ENCODE measurements around the gene BIRC5.

The BIRC5 gene

DNA sequence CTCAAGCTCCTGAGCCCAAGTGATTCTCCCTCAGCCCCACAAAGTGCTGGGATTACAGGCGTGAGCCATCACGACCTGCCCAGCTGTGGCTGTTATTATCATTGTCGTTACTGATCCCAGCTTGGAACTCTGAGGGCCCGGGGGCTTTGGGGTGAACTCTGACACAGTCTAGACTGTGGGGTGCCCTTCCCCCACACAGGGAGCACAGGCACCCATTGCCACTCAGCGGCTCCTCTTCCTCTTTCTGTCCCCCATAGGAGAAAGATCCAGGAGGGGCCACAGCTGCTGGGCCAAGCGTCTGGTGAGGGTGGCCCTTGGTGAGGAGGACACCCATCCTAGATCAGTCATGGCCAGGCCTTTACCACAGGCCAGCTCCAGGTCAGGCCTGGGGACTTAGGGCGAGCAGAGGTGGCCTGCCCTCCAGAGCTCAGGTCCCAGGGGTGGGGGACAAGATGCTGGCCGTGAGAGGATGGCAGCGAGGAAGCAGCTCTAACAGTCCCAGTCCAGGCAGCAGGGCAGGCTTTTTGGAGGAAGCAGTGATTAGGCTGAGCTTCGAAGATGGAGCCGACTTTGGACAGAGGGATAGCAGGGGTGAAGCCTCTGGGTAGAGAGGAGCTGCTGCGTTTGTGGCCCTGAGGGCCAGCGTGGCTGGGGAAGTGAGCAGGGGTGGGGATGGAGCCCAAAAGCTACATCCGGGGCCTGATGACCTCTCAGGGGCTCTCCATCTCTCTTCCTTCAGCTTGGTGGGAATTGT, 42.1 kb downstream of the BIRC5 start:
- no peak for DNase-seq (ENCODE audit: low read depth, low spot score)

DNA sequence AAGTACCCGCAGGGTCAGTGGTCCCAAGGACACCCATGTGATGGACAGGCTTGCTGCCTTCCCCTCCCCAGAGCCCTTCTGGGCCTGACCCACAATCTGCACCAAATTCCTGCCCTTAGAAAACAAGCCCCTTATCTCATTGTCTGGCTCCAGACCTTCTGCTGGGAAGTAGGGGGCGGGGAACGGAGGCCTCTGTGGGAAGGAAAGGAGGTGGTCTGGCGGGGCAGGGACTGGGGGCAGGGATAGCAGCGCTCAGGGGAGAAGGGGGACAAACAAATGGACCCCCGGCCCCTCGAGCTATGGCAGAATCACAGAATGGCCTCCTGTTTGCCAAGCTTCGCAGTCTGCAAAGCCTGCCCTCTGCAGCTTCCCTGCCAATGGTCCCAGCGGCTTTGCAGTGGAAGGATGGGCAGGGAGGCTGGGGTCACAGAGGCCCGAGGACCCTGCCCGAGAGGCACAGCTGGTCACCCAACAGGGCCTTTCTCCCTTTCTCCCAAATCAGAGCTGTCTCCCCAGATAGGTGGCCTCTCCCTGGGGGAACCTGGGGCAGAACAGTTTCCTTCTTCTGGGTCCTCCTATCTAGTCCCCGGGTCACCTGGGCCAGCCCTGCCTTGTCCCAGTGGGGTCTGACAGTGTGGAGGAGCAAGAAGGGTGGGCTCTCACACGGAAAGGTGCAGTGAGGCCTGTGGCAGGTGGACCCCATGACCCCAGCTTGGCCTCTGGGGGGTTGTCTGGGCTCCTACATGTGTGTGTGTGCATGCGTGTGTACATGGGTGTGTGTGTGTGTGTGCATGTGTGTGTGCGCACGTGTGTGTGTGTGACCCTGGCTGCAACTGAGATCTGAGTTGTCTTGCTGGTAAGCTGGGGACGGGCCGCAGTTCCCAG, 42.9 kb downstream of the BIRC5 start:
- no peak for DNase-seq (ENCODE audit: low read depth, low spot score)

DNA sequence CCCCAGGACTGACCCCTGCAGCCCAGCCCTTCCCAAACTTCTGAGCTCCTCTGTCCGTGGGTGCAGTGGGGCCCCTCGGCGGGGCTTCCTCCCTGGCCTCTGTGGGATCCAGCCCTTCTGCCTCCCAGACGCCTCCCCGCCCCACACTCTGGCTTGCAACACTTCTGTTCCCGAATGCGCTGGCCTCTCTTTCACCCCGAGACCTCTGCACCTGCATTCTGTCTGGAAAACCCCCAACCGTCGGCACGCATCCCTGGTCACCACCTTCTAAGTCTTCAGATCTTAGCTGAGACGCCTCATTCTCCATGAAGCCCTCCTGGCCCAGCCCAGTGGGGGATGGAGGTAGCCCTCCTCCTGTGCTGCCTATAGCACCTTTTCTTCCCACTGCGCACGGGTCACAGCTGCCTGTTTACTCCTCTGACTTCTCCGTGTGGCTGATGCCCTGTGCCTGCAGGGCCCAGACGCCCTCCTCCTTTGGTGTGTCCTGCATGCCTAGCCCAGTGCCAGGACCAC, 43.8 kb downstream of the BIRC5 start:
- no peak for DNase-seq (ENCODE audit: low read depth, low spot score)

DNA sequence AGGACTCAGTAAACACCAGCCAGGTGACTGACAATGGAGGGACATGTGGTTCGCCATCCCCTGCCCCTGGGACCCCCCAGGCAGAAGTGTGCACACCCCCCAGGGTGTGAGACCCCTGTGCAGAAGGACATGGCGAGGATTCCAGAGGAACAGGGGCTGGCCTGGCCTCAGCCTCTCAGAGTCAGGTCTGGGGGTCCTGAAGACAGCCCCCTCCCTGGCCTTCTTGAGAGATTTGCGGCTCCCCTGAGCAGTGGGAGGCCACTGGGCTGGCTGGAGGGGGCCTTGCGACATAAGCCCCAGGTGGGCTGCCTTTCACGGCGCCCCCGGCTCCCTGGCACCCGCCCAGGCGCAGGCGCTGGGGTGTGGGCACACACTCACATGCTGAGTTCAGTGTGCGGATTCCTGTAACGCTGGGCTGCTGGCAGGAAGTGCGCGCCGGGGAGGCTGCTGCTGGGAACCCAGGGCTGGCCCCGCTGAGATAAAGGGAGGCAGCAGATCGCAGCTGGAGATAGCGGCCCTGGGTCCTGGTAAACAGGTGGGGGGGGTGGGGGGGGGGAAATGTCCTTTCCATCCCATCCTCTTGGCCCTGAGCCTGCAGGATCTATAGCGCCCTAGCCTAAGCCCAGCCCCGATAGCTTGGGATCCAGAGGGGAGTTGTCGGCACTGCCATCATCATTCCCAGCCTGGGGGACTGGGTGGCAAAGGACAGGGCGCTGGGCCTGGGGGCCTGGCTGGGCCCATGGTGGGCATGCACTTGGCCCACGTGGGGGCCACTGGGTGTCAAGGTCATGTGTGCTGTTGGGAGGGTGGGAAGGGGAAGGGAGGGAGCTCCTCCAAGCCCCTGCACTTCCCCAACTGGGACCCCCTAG, 44.5 kb downstream of the BIRC5 start:
- peak; percentile 30 for DNase-seq (ENCODE audit: low read depth, low spot score)

DNA sequence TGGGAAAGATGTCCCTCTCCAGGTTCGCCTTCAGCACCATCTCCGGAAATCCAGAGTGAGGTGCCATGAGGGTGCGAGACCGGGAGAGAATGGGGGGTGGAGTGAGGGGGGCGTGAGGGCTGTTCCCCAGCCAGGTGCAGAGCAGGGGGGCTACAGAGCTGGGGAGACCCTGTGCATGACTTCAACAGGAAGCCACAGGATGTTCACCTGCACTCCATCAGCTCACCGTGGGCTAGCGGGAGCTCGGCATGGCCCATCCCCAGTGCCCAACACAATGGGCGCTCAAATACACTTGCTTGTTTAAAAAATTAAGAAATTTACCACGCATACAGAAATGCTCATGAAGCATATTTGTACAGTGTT, 45.1 kb downstream of the BIRC5 start:
- no peak for DNase-seq (ENCODE audit: low read depth, low spot score)

DNA sequence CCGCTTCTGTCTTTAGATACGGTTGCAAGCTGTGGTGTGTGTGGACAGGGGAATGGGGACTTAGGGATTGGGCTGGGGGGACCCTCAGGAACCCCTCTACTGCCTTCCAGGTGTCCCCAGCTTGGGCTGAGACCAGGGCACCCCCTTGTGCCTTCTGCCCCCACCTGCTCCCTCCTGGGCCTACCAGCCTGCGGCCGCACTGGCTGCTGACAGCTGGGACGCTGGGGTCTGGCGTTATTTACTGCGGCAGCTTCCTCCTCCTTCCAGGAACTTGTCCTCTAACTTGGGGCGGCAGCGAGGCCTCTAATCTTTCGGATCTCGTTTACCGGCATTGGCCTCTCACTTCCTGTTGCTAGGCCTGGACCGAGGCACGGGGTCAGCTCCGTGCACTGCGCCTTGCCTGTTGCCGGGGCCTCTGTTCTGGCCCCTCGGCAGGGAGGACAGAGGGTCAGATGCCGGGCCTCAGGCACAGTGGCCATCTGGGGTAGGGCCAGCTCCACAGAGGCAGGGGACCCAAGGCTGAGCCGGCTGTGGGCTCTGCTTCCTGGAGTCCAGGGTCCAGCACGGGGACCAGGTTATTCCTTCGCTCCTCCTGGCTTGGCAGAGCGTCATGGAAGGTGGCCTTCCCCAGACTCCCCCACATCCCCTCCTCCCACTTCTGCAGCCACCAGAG, 49.1 kb downstream of the BIRC5 start:
- no peak for DNase-seq (ENCODE audit: low read depth, low spot score)

DNA sequence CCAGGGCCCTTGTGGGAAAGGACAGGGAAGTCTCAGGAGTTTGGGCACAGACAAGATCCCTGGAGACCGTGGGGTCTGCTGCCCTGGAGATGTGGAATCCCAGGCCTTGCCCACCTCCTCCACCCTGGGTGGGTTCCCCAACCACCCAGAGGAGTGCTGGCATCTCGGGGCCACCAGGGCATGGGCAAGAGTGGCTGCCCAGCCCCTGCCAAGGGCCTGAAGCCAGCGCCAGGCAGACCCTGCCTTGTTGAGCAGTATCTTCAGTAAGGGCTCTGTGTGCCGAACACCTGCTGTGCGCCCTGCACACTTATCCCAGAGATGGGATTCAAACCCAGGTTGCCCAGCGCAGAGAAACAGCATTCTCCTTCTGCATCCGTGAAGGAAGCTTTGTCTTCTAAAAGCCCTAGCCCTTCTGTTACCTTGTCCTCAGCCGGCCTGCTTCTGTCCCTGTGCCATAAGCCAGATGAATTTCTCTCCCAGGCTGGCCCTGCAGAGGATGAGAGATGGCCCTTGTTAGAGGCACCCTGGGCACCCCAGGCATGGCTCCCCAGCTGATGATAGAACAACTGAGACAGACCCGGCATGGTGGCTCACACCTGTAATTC, 49.8 kb downstream of the BIRC5 start:
- no peak for DNase-seq (ENCODE audit: low read depth, low spot score)

DNA sequence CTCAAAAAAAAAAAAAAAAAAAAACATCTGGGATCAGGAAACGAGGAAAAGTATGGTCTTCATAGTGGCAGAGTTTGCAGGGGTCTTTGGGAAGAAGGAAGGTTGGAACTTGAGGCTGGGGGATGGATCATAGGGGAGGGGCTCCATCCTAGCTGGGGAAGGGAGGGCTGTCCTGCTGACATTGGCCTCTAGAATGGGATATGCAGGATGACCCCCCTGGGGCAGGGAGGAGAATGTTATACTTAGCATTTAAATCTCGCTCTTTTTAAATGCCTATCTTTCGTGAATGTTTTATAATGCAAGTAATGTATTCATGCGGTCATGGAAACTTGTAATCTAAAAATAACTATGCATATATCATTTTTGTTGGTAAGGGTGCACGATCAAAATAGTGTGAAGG, 50.5 kb downstream of the BIRC5 start:
- DNase-seq (ENCODE audit: low read depth, low spot score), result no peak

DNA sequence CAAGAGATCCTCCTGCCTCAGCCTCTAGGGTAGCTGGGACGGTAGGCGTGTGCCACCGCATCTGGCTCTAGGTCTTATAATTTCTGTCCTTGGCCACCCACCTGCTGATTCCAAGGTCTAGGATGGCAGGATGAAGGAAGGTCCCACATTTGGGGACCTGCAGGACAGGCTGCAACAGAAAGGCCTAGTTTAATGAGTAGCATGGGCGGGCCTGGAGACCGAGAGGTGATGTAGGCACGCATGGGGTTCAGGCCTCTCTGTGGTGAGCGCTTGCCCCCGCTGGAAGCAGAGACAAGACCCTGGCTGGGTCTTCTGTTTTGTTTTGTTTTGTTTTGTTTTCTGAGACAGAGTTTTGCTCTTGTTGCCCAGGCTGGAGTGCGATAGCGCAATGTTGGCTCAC, 51.1 kb downstream of the BIRC5 start:
- DNase-seq (ENCODE audit: low read depth, low spot score), result no peak

DNA sequence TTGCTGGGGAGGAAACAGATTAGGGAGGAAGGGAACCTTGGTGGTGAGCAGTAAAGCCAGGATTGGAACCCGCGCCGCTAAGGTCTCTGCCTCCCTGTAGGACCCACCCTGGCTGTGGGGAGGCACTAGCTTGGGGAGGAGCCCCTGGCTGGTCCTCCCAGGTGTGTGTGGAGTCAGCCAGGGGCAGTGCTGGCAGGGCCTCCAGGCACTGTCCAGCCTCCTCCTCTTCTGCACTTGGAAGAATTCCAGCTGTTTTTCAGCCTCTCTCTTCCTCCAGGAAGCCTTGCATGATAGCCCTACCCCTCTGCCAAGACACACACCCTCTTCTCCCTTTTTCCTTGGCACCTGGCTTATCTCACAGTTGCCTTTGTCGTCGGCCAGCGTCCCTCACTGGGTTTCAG, 52.2 kb downstream of the BIRC5 start:
- no peak for DNase-seq (ENCODE audit: low read depth, low spot score)

DNA sequence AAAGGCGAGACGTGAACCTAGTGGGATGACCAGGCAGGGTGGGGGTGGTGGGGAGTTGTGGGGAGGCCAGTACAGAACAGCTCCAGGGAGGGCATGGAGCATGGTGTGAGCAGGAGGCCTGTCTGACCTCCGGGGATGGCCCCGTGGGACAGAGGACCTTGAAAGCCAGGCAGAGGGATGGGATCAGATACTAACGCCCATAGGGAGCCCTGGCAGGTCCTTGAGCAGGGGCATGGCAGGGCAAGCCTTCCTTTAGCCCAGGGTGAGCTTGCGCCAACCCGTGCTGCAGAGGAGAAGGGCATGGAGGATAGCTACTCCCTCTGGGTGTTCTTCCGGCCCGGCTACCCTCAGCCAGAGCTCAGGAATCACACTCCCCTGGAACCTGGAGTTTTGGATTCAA, 52.7 kb downstream of the BIRC5 start:
- DNase-seq (ENCODE audit: low read depth, low spot score), result no peak

DNA sequence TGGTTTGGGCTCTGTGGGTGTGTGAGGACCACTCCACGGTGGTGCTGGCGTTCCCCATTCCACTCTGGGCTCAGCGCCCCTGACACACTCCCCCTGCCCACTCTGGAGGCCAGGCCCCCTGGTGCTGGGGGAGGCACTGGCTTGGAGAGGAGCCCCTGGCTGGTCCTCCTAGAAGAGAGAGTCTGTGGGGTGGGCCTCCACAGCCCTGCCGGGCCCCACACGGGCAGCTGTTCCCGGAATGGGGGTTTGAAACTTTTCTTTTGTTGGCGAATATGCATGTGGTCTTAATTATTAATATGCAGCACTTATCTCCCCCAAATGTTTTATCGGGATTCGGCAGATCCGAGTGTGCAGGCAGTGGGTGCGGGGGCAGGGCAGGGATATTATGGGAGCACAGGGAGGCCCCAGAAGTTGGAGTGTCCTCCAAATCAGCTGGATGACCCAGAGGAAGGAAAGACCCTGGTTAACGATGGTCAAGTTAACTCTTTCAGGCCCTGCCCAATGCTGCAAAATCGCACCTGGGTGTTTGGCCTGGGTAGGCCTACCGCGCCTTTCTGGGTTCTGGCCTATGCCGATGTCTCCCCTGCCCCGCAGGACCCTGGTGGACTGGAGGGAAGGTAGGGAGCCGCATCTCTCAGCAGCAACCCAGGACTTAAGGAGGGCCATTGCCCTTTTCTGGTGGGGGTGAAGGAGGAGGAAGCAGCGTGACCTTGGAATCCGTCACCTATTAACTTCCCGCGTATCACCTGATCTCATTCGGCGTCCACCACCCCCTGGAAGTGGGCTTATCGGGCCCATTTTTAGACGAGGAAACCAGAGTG, 53.4 kb downstream of the BIRC5 start:
- no peak for DNase-seq (ENCODE audit: low read depth, low spot score)

DNA sequence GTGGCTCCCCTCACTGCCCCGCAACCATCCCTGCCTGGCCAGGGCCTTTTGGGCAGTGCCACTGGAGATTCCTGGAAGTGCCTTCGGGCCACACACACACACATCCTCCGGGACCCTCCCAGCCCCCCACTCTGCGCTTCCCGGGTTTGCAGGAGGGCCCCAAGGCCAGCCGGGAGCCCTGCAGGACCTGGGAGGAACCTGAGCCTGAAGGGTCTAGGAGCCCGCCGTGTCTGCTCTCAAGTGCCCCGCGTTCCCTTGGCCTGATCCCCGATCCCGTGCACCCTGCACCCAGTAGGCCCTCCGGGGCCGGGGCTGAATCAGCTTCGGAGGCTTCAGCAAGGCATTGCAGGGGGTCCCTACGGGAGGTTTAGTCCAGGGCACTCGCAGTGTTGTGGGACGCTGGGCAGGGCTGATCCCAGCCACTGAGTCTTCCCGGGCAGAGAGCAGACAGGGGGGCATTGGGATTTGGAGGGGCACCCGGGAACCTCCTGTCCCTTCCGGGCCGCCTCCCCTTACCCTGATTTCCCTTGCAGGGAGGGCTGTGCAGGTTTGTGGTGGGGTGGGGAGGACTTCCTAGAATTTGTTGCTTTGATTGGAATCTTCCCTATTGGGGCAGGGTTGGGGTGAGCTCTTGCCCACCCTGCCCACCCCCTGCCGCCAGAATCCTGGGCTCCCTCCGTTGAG, 54.3 kb downstream of the BIRC5 start:
- DNase-seq (ENCODE audit: low read depth, low spot score), result no peak

DNA sequence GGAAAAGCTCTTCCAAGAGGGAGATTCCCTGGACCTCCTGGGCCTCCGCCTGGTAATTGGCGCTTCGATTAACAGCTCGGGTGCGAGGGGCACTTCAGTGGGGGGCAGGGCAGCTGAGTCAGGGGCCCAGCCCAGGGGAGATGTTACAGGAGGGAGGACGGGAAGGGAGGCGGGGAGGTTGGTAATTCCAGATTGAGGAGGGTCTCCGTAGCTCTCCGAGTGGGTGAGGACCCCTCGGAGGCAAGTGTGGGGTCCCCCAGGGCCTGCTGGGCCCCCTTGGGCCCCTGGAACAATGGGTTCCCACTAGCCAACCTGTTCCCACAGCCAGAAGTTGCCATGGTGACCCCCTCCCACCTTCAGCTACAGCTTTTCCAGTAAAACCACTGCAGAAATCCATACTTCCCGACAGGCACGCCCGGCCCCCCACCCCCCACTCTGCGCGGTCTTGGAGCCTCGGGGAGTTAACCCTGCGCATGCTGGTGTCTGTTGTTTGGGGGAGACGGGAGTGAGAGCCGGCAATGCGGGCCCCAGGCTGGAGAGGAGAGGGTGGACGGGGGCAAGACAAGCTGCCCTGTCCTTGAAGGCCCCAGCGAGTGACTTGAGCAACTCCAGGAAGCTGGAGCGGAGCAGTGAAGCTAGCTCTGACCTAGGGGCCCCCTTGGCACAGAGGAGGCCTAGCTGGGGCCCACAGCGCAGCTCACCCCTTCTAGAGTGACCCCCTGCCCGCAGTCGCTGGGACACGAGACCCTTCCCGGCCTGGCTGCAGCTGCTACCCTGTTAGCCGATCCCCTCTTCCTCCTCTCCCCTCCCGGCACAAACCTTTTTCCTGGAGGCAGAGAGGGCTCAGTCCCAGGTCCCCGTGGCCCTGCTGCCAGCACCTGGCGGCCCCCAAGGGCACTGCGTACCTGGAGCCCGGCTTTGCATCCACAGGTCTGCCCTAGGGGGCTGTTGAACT, 55.2 kb downstream of the BIRC5 start:
- no peak for DNase-seq (ENCODE audit: low read depth, low spot score)

DNA sequence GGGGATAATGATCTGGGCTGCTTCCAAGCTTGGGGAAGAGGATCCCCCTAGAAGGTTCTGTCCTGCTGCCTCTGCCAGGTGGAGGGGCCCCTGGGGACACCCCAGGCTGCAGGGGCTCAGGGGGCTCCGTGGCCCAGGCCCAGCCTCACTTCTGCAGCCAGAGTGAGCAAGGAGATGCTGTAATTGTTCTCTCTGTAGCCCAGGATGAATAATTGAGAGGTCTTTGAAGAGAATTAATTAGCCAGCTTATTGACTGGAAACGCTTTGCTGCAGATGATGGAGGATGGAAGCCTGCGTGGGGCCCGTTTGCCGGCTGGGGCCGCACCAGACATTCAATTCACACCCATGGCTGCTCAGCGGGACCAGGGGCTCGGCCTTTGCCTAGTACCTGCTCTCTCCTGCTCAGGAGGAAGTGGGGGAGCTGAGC, 55.9 kb downstream of the BIRC5 start:
- no peak for DNase-seq (ENCODE audit: low read depth, low spot score)

DNA sequence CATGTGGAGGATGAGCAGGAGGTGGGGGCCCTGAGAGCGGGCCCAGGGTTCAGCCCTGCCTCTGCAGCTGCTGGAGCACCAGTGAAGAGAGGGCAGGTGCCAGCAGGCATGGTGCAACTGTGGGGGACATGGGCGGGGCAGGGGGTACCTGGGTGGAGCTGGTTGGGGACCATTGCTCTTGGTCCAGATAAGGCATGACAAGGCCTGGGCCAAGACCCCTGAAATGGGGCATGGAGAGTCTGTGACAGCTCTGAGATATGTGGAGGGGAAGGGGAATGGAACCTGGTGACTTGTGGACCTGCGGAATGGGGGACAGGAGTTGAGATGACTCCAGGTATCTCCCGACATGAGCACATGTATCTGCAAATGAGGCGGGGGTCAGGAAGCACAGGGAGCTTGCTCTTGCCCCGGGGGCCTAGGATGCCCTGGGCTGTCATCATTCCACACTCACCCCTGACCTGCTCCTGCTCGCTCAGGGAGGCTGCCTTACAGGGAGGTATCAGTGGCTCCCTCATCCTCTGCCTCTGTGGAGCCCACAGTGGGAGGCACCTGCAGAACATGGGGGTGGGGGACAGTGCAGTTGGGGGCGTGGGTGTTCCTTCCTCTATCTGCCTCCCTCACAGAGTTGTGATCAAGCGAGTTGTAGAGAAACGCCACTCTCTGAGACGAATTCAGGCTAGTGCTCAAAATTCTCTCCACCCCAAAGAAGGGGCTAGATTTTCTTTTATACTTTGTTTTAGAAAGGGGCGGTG, 57.5 kb downstream of the BIRC5 start:
- DNase-seq (ENCODE audit: low read depth, low spot score), result no peak

DNA sequence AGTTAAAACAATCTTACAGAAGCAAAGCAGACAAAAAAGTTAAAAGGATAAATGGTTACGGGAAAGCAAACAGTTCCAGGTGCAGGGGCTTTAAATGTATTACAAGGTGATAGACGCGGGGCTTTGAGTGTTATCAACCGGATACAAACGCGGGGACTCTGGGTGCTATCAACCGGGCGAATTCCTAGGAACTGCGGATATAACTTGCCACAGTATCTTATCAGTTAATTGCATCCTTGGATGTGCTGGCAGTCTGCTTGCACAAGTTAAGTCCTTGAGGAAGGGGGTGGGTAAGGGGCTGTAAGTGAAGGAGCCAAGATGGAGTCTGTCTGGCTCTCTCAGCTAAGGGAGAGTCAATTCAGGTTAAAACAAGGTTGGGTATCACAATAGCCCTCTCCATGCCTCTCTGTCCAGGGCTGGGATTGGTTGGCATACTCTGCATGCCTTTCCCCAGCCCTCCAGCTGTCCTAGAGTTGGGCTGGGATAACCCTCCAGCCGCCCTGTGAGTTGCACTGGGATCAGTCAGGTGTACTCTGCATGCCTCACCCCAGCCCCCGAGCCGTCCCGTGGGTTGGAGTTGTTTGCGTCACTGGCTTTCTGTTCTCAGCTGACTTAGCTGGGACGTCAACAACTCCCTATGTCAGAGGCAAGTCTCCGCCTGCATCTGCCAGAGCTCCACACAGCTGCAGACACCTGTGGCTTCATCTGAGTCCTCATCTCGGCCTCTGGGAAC, 58.3 kb downstream of the BIRC5 start:
- peak; percentile 20 for DNase-seq (ENCODE audit: low read depth, low spot score)
